ENCODE results near the gene LRIT2. TPM values are rescaled to one million over a fixed set of nuclear protein-coding genes. Genes with fewer than 3 reads are reported as not detected.
"Not testable (repeated sequence)": the region's sequence is repeated elsewhere in the genome, so short reads cannot be mapped to it uniquely, and the experiment has no call there.

Gene LRIT2
- total RNA-seq, 1 experiment from 2014 or later, result not detected

DNA sequence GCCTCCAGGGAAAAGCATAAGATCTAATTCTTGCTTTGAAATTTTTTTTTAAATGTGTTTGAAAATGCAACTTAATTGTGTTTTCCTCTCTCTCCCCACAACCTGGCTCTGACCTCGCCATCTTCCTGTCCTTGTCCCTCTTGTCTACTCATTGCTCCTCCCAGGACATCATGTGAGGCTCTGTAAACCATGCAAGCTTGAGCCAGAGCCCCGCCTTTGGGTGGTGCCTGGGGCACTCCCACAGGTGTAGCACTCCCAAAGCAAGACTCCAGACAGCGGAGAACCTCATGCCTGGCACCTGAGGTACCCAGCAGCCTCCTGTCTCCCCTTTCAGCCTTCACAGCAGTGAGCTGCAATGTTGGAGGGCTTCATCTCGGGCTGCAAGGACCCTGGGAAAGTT is 40.8 kb downstream of the LRIT2 start:
- peak; percentile 25 for DNase-seq (ENCODE audit: low spot score)

DNA sequence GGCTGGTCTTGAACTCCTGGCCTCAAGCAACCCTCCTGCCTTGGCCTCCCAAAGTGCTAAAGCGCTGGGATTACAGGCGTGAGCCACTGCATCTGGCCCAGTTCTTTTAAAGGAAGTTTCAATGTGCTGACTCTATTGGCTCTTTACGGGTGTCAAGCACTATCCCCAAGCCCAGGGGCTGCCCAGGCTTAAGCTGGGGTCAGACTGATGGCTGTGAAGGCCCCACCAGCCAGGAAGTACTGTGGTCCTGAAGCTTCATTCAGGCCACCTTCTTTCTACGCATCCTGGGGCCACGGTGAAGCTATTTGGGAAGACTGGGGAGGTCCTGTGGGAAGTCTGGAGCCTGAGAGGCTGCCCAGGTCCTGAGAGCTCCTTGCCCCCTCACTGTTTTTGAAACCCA is 43.7 kb downstream of the LRIT2 start:
- DNase-seq (ENCODE audit: low spot score), result no peak

DNA sequence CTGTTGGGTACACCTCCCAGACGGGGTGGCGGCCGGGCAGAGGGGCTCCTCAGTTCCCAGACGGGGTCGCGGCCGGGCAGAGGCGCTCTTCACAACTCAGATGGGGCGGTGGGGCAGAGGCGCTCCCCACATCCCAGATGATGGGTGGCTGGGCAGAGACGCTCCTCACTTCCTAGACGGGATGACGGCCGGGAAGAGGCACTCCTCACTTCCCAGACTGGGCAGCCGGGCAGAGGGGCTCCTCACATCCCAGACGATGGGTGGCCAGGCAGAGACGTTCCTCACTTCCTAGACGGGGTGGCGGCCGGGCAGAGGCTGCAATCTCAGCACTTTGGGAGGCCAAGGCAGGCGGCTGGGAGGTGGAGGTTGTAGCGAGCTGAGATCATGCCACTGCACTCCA is 45.0 kb downstream of the LRIT2 start:
- DNase-seq (ENCODE audit: low spot score), result not testable (repeated sequence)

- DNase-seq (ENCODE audit: low spot score), result peak; percentile 20
Measured at GRCh38 chr10:84179059-84179710, 46.2 kb downstream of the LRIT2 start.

DNA sequence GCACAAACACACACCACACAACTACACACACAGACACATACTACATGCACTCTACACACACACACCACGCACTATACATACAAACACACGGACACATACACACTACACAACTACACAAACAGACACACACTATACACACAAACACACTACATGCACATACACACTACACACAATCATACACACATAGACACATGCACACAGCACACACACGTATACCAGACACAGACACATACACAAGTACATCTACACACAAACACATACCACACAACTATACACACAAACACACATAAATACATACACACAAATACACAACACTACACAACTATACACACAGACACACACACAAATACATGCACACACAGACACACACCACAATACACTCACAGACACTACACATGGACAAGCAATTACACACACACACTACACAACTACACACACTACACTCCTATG is 47.2 kb downstream of the LRIT2 start:
- no peak for DNase-seq (ENCODE audit: low spot score)

GRCh38 chr10:84177541-84178141 is 47.7 kb downstream of the LRIT2 start:
- DNase-seq (ENCODE audit: low spot score), result no peak

DNA sequence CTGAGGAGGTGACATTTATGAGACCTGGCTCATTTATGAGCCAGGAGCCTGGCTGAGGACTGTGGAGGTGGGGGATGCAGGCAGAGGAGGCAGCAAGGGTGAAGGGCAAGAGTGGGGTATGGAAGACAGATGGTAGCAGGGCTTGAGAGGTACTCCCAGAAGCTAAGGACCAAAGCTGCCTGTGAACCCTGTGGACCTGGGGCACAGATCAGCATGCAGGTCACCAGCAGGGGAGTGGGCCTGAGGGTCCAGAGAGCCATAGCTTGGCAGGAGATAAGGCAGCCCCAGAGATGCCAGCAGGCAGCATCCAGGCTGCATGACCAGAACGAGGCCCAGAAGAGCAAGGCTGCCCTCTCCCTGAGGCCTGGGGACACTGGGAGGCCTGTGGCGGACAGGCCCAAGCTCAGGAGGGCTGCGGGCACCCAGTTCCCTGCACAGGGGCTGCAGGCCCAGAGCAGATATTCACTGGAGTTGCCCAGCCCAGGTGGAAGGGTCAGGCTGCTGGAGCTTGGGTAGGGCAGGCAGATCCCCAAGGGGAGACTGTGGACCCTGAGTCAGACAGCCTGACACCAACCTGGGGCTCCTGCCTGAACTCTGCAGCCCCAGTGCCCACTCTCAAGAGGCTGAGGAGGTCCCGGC is 48.4 kb downstream of the LRIT2 start:
- no peak for DNase-seq (ENCODE audit: low spot score)

GRCh38 chr10:84176351-84176750 is 49.0 kb downstream of the LRIT2 start:
- DNase-seq (ENCODE audit: low spot score), result no peak

GRCh38 chr10:84175436-84175835 is 49.9 kb downstream of the LRIT2 start:
- DNase-seq (ENCODE audit: low spot score), result no peak

GRCh38 chr10:84173501-84173929 is 51.8 kb downstream of the LRIT2 start, which contains the start of gene GPR15LG:
Gene GPR15LG (plus strand): TSS chr10:84173801. CDS start chr10:84173852, 51 bp downstream.
- DNase-seq (ENCODE audit: low spot score), result no peak

DNA sequence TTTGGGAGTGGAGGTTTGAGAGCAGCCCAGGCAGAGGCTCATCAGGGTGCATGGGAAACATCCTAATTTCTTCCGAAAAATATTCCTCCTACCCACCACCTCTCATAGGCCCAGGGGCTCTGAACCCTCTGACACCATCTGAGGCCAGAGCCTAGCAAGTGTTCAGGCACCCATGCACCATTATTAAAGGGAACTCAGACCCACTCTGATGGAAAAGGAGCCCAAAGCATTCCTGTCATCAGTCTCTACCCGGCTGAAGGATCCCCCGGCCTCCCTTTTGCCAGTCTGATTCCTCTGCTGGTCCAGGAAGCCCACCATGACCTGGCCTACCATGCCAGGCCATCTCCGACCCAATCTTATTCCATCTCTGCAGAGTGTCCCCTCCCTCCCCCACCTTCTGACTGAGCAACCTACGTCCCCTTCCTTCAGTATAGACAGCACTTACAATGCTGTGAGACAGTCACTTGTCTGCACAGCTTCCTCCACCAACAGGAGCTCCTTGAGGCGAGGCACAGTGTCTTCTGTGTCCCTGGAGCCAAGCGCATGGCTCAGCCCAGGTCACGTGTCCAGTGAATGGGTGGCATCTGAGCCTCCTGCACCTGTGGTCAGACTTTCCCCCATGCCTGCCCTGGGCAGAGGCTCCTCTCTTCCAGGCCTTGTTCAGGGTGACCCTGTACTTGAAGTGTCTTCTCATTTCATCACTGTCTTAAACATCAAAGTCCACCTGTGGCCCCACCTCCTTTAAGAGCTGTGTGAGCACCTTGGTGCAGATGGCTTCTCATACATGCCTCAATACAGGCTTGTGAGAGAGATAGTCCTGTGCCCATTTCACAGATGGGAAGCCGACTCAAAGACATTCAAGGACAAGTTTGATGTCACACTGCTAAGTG is 52.6 kb downstream of the LRIT2 start:
- DNase-seq (ENCODE audit: low spot score), result no peak

- DNase-seq (ENCODE audit: low spot score), result not testable (repeated sequence)
Measured at GRCh38 chr10:84171700-84172466, 53.5 kb downstream of the LRIT2 start.

DNA sequence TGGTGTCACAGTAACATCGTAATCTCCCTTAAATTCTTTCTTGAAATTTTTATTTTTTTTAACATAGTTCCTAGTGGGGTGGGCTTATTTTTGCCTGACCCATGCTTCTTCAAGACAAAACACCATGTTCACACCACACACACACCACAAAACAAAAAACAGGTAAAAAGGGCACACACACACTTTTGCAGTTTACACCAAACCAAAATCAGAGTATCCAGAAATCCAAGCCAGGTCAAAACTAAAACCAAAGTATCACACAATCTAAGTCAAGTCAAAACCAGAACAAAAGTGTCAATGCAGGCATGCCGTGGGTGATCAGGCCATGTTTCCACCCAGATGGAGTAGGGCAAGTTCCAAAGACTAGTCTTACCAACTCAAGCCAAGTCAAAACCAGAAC is 54.1 kb downstream of the LRIT2 start:
- DNase-seq (ENCODE audit: low spot score), result not testable (repeated sequence)

Other genes with a start within 250 kb of the LRIT2 start
- gene GHITM, start 86.0 kb downstream of the LRIT2 start, total RNA-seq (2014; rRNA removed; shearing (Covaris generic)), result 195 and 196 TPM in 2 replicates
- not detected in 2 replicates for gene GPR15LG, start 51.7 kb downstream of the LRIT2 start, total RNA-seq (2014; rRNA removed; shearing (Covaris generic))
- gene CDHR1, start 31.0 kb downstream of the LRIT2 start, total RNA-seq (2014; rRNA removed; shearing (Covaris generic)), result not detected in 2 replicates
- not detected in 2 replicates for gene LRIT1, start 16.0 kb upstream of the LRIT2 start, total RNA-seq (2014; rRNA removed; shearing (Covaris generic))
- gene RGR, start 19.5 kb upstream of the LRIT2 start, total RNA-seq (2014; rRNA removed; shearing (Covaris generic)), result not detected in 2 replicates
- 2.7 and 7.4 TPM in 2 replicates for gene CCSER2, start 103.0 kb upstream of the LRIT2 start, total RNA-seq (2014; rRNA removed; shearing (Covaris generic))

All from HT-29 (cell line).